ENCODE results near the gene DHX9. TPM values are rescaled to one million over a fixed set of nuclear protein-coding genes. Genes with fewer than 3 reads are reported as not detected.

The DHX9 gene
- total RNA-seq, 4 donors from 2014 or later = 37.7 to 58.8 (median 48.4) TPM

- in situ Hi-C loops (cut with MboI; ENCODE audit: low sequenced_read_pairs in 4 of 4) = loop anchor here in 1 of 4 donors (25.0 kb wide), 1 partner anchor 270 kb away; no protein-coding TSS in a partner anchor
- Histone ChIP-seq H3K27me3 (no peaks in the 10 kb centered on the region), H3K4me3 (no peak overlapping the region), H3K36me3 (peaks cover 0 to 44% of the 10 kb centered on the region in 2 donors), H3K27ac (no peak overlapping the region), H3K9me3 (no peaks in the 10 kb centered on the region), H3K4me1 (peaks cover 29 to 41% of the 10 kb centered on the region in 2 donors)
- no peak for DNase-seq
- TF ChIP-seq CTCF (IDR thresholded peaks at IDR 0.05 in 4 of 5, conservative IDR thresholded peaks at IDR 0.05 in 1 of 5) = no peak
- no peak for TF ChIP-seq POLR2A (IDR thresholded peaks at IDR 0.05)
- ATAC-seq = no peak
- intact Hi-C loops (cut with DNase I; ENCODE audit: low total_unique reads) = no loop called here
These were observed 3.1 kb downstream of the DHX9 start for GRCh38 chr1:182842265-182842664.

- Histone ChIP-seq H3K4me1 (peaks cover 28 to 33% of the 10 kb centered on the region in 2 donors), H3K27ac (no peak overlapping the region), H3K27me3 (no peaks in the 10 kb centered on the region), H3K36me3 (peaks cover 0 to 71% of the 10 kb centered on the region in 2 donors), H3K4me3 (no peak overlapping the region), H3K9me3 (no peaks in the 10 kb centered on the region)
- no peak for DNase-seq
- intact Hi-C loops (cut with DNase I; ENCODE audit: low total_unique reads) (no loop called here), in situ Hi-C loops (cut with MboI; ENCODE audit: low sequenced_read_pairs in 4 of 4) (loop anchor here in 1 of 4 donors (25.0 kb wide), 1 partner anchor 267 kb away; no protein-coding TSS in a partner anchor)
- no peak for ATAC-seq
- TF ChIP-seq POLR2A (IDR thresholded peaks at IDR 0.05) (no peak), CTCF (IDR thresholded peaks at IDR 0.05 in 4 of 5, conservative IDR thresholded peaks at IDR 0.05 in 1 of 5) (no peak)
These were observed 6.2 kb downstream of the DHX9 start for GRCh38 chr1:182845379-182845778.

- TF ChIP-seq POLR2A (IDR thresholded peaks at IDR 0.05) (no peak), CTCF (IDR thresholded peaks at IDR 0.05 in 4 of 5, conservative IDR thresholded peaks at IDR 0.05 in 1 of 5) (no peak)
- no peaks in the 10 kb centered on the region for H3K9me3 ChIP-seq
- intact Hi-C loops (cut with DNase I; ENCODE audit: low total_unique reads) = no loop called here
- ATAC-seq (no peak), DNase-seq (no peak)
- H3K4me1 ChIP-seq = peaks cover 23 to 28% of the 10 kb centered on the region in 2 donors
- H3K36me3 ChIP-seq = peaks cover 0 to 71% of the 10 kb centered on the region in 2 donors
- H3K27me3 ChIP-seq = no peaks in the 10 kb centered on the region
- in situ Hi-C loops (cut with MboI; ENCODE audit: low sequenced_read_pairs in 4 of 4) = loop anchor here in 1 of 4 donors (25.0 kb wide), 1 partner anchor 266 kb away; no protein-coding TSS in a partner anchor
- H3K4me3 ChIP-seq = no peak overlapping the region
- H3K27ac ChIP-seq = no peak overlapping the region
These were observed 6.7 kb downstream of the DHX9 start for GRCh38 chr1:182845894-182846293.

- in situ Hi-C loops (cut with MboI; ENCODE audit: low sequenced_read_pairs in 4 of 4) (loop anchor here in 1 of 4 donors (25.0 kb wide), 1 partner anchor 265 kb away; no protein-coding TSS in a partner anchor), intact Hi-C loops (cut with DNase I; ENCODE audit: low total_unique reads) (no loop called here)
- Histone ChIP-seq H3K4me3 (no peak overlapping the region), H3K27ac (no peak overlapping the region), H3K36me3 (peaks cover 0 to 80% of the 10 kb centered on the region in 2 donors), H3K9me3 (no peaks in the 10 kb centered on the region), H3K27me3 (no peaks in the 10 kb centered on the region), H3K4me1 (peaks cover 11 to 16% of the 10 kb centered on the region in 2 donors)
- TF ChIP-seq CTCF (IDR thresholded peaks at IDR 0.05 in 4 of 5, conservative IDR thresholded peaks at IDR 0.05 in 1 of 5) = no peak
- TF ChIP-seq POLR2A (IDR thresholded peaks at IDR 0.05) = no peak
- ATAC-seq (no peak), DNase-seq (no peak)
These were observed 8.0 kb downstream of the DHX9 start for GRCh38 chr1:182847105-182847504.

- H3K9me3 ChIP-seq = no peaks in the 10 kb centered on the region
- intact Hi-C loops (cut with DNase I; ENCODE audit: low total_unique reads) = no loop called here
- no peak for ATAC-seq
- H3K4me1 ChIP-seq = peaks cover 0 to 3% of the 10 kb centered on the region in 2 donors
- H3K27ac ChIP-seq = no peak overlapping the region
- no peak for TF ChIP-seq POLR2A (IDR thresholded peaks at IDR 0.05)
- no peak for TF ChIP-seq CTCF (IDR thresholded peaks at IDR 0.05 in 4 of 5, conservative IDR thresholded peaks at IDR 0.05 in 1 of 5)
- peaks cover 5 to 85% of the 10 kb centered on the region in 2 donors for H3K36me3 ChIP-seq
- in situ Hi-C loops (cut with MboI; ENCODE audit: low sequenced_read_pairs in 4 of 4) = loop anchor here in 1 of 4 donors (25.0 kb wide), 1 partner anchor 264 kb away; no protein-coding TSS in a partner anchor
- no peaks in the 10 kb centered on the region for H3K27me3 ChIP-seq
- DNase-seq = no peak
- no peak overlapping the region for H3K4me3 ChIP-seq
These were observed 9.6 kb downstream of the DHX9 start for GRCh38 chr1:182848736-182849135.

Data from gastrocnemius medialis (tissue), 4 donors.